Neural cell (in vitro differentiated cells): ENCODE results near the gene ICOSLG.

Experiments used
- EZH2 ChIP-seq: fragments of 200-600, 300-800 bp; shearing (Covaris generic), sonication (generic); IDR thresholded peaks from 2 replicates; pipeline ENCODE4 v1.6.1; 2014; ENCODE audit warnings: antibody characterized with exemption, low read length, borderline replicate concordance, mild to moderate bottlenecking; ENCODE audit not compliant: insufficient read depth, poor library complexity, severe bottlenecking
- POLR2AphosphoS5 ChIP-seq: IDR thresholded peaks from 2 replicates; pipeline ENCODE4 v1.6.1; 2012
- REST ChIP-seq: IDR thresholded peaks from 2 replicates; pipeline ENCODE4 v1.6.1; 2012; ENCODE audit warnings: borderline replicate concordance
- TAF1 ChIP-seq: IDR thresholded peaks from 2 replicates; pipeline ENCODE4 v1.6.1; 2012; ENCODE audit warnings: low read depth

- TF ChIP-seq EZH2 (no peak), POLR2AphosphoS5 (no peak), TAF1 (no peak), REST (no peak)
These were observed 48.8 kb upstream of the ICOSLG start for GRCh38 chr21:44289381-44290010.
